Esophagus muscularis mucosa (tissue), 4 donors: ENCODE data around the gene ALS2. TPM values are rescaled to one million over a fixed set of nuclear protein-coding genes. Genes with fewer than 3 reads are reported as not detected.
A peak's percentile ranks its signal among the peaks of the same experiment; 100 is the strongest.

Experiments
- DNase-seq: peaks from one replicate; pipeline ENCODE4 v3.0.0-alpha.2; 2017; ENCODE audit errors: extremely low spot score
- H3K27ac ChIP-seq, 4 donors: fragments of 200-600 bp; sonication (generic); replicated peaks in 1 of 4; 1 replicate in 3 of 4; 2 replicates in 1 of 4; pipeline ENCODE4 v1.5.1; 2016 to 2019; ENCODE audit warnings: mild to moderate bottlenecking in 1 of 4
- H3K27me3 ChIP-seq, 4 donors: fragments of 200-600 bp; sonication (generic); one replicate each; pipeline versions ENCODE4 v1.5.1 to v1.6.0; 2016 to 2019
- H3K36me3 ChIP-seq, 4 donors: fragments of 200-600 bp; sonication (generic); one replicate each; pipeline ENCODE4 v1.5.1; 2016 to 2019
- H3K4me1 ChIP-seq, 4 donors: fragments of 200-600 bp; sonication (generic); one replicate each; pipeline ENCODE4 v1.5.1; 2016 to 2019
- H3K4me3 ChIP-seq, 4 donors: fragments of 200-600 bp; sonication (generic); 1 replicate in 2 of 4; 2 replicates in 2 of 4; pipeline ENCODE4 v1.5.1; 2016 to 2019; ENCODE audit warnings: mild to moderate bottlenecking in 4 of 4, moderate library complexity in 1 of 4
- H3K9me3 ChIP-seq, 4 donors: fragments of 200-600 bp; sonication (generic); 1 replicate in 3 of 4; 2 replicates in 1 of 4; pipeline ENCODE4 v1.5.1; 2016 to 2019
- CTCF ChIP-seq, 3 experiments: fragments of 200-600 bp in 2 of 3; fragments of 450-650 bp in 1 of 3; sonication (generic) in 2 of 3; IDR thresholded peaks; one replicate each; pipeline ENCODE4 v1.5.1; 2017 to 2019; ENCODE audit warnings: antibody characterized with exemption in 3 of 3, mild to moderate bottlenecking in 2 of 3, moderate library complexity in 1 of 3
- EP300 ChIP-seq: sonication (generic); formaldehyde crosslinking; IDR thresholded peaks from one replicate; pipeline ENCODE4 v1.6.1; 2017; ENCODE audit warnings: antibody characterized with exemption
- POLR2A ChIP-seq: fragments of 450-650 bp; IDR thresholded peaks from one replicate; pipeline ENCODE4 v1.6.1; 2017; ENCODE audit warnings: antibody characterized with exemption, moderate library complexity, mild to moderate bottlenecking, low read depth
- POLR2AphosphoS5 ChIP-seq, 2 donors: sonication (generic); formaldehyde crosslinking; IDR thresholded peaks; one replicate each; pipeline ENCODE4 v1.6.1; 2017; ENCODE audit warnings: antibody characterized with exemption in 2 of 2
- WGBS: methylation state at CpG from one replicate; pipeline ENCODE4 v1.1.5; 2018; 5-methylcytosine and 5-hydroxymethylcytosine counted together
- intact Hi-C: fragments of 100-400 bp; cut with DNase I; formaldehyde crosslinking; loops from one replicate; pipeline ENCODE4 v1.15.1; 2023
- total RNA-seq, 4 donors: library from RNA; depleted of rRNA; stranded (reverse); fragments of >200 nt; gene quantifications; one replicate each; pipeline versions ENCODE4 v1.1.0 to v1.2.1, GENCODE V29; 2016

ALS2 gene
- total RNA-seq, 4 donors from 2014 or later: 12.6 to 22.4 (median 17.0) TPM

- Histone ChIP-seq H3K9me3 (no peaks in the 10 kb centered on the region), H3K4me1 (peaks cover 23 to 33% (median 28%) of the 10 kb centered on the region in 4 donors), H3K27ac (peak overlapping the region; percentile 88 to 93 (median 90)), H3K4me3 (peak overlapping the region; percentile 78 to 89 (median 80)), H3K36me3 (no peaks in the 10 kb centered on the region), H3K27me3 (no peaks in the 10 kb centered on the region)
- intact Hi-C loops: no loop called here
- 3% methylated on average over 20 of the region's 22 CpGs for WGBS
- TF ChIP-seq POLR2AphosphoS5 (IDR thresholded peaks at IDR 0.05): no peak
- DNase-seq: no peak
Measured at GRCh38 chr2:201779901-201780673, 646 bp downstream of the ALS2 start.

GRCh38 chr2:201777869-201778268 lies 2.9 kb downstream of the ALS2 start:
- no peak overlapping the region for H3K27ac ChIP-seq

GRCh38 chr2:201777043-201777442 lies 3.7 kb downstream of the ALS2 start:
- TF ChIP-seq POLR2AphosphoS5 (IDR thresholded peaks at IDR 0.05) (no peak), EP300 (no peak)
- Histone ChIP-seq H3K27ac (no peak overlapping the region), H3K4me1 (peaks cover 21 to 32% (median 25%) of the 10 kb centered on the region in 4 donors), H3K27me3 (no peaks in the 10 kb centered on the region), H3K9me3 (no peaks in the 10 kb centered on the region), H3K4me3 (no peak overlapping the region), H3K36me3 (no peaks in the 10 kb centered on the region)
- intact Hi-C loops: no loop called here
- DNase-seq: no peak

More at GRCh38 chr2:201777869-201778268, 2.9 kb downstream of the ALS2 start:
- DNase-seq: no peak
- intact Hi-C loops: no loop called here
- TF ChIP-seq CTCF (IDR thresholded peaks at IDR 0.05): no peak
- TF ChIP-seq POLR2A: no peak
- no peak for TF ChIP-seq POLR2AphosphoS5 (IDR thresholded peaks at IDR 0.05)
- no peak for TF ChIP-seq EP300
- Histone ChIP-seq H3K4me1 (peaks cover 23 to 33% (median 28%) of the 10 kb centered on the region in 4 donors), H3K9me3 (no peaks in the 10 kb centered on the region), H3K27me3 (no peaks in the 10 kb centered on the region), H3K4me3 (no peak overlapping the region), H3K36me3 (no peaks in the 10 kb centered on the region)

GRCh38 chr2:201775326-201775725 lies 5.4 kb downstream of the ALS2 start:
- WGBS: 100% methylated on average over 1 of the region's 1 CpG
- no peak overlapping the region for H3K27ac ChIP-seq
- intact Hi-C loops: no loop called here
- peaks cover 14 to 32% (median 20%) of the 10 kb centered on the region in 4 donors for H3K4me1 ChIP-seq
- H3K4me3 ChIP-seq: no peak overlapping the region
- TF ChIP-seq POLR2AphosphoS5 (IDR thresholded peaks at IDR 0.05) (no peak), POLR2A (no peak), CTCF (IDR thresholded peaks at IDR 0.05) (no peak), EP300 (no peak)
- H3K9me3 ChIP-seq: no peaks in the 10 kb centered on the region
- no peak for DNase-seq
- no peaks in the 10 kb centered on the region for H3K27me3 ChIP-seq
- no peaks in the 10 kb centered on the region for H3K36me3 ChIP-seq

GRCh38 chr2:201774546-201774945 lies 6.2 kb downstream of the ALS2 start:
- no peak overlapping the region for H3K4me3 ChIP-seq
- no peaks in the 10 kb centered on the region for H3K27me3 ChIP-seq
- TF ChIP-seq CTCF (IDR thresholded peaks at IDR 0.05) (no peak), POLR2AphosphoS5 (IDR thresholded peaks at IDR 0.05) (no peak), POLR2A (no peak), EP300 (no peak)
- no peaks in the 10 kb centered on the region for H3K9me3 ChIP-seq
- H3K36me3 ChIP-seq: no peaks in the 10 kb centered on the region
- intact Hi-C loops: no loop called here
- no peak for DNase-seq
- 93% methylated on average over 2 of the region's 2 CpGs for WGBS
- no peak overlapping the region for H3K27ac ChIP-seq
- peaks cover 10 to 27% (median 15%) of the 10 kb centered on the region in 4 donors for H3K4me1 ChIP-seq
